ENCODE data around the gene FRMPD2. TPM values are rescaled to one million over a fixed set of nuclear protein-coding genes. Genes with fewer than 3 reads are reported as not detected.
"Not testable (repeated sequence)": the region's sequence is repeated elsewhere in the genome, so short reads cannot be mapped to it uniquely, and the experiment has no call there.

The FRMPD2 gene
- total RNA-seq, 2 donors from 2014 or later = 0.17 TPM; not detected in 1

DNA sequence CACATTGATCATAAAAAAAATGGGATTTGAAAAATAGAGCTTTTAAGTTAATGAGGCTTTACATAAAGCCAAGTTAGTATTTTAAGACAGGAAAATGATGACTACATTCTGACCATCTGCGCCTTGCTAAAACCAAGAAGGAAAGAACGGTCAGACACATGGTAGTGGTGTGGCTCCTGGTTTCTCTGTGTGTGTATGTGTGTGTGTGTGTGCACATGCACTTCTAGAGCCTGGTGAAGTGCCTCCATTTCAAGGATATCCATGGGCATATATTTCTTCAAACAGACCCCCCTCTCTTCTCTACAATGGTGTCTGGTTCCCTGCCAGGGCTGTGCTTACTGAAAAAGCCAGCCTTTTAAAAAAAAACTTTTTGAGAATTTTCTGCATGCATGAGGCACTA is 80.9 kb downstream of the FRMPD2 start:
- no peak overlapping the region for H3K27ac Mint-ChIP-seq
- no peak overlapping the region for H3K4me3 Mint-ChIP-seq
- H3K9me3 ChIP-seq (ENCODE audit: control insufficient read depth, low read length, poor library complexity, severe bottlenecking) = no peaks in the 10 kb centered on the region
- DNase-seq (no peak), ATAC-seq (no peak)
- H3K27me3 Mint-ChIP-seq = peaks cover 16% of the 10 kb centered on the region
- no peaks in the 10 kb centered on the region for H3K4me1 Mint-ChIP-seq
- no peaks in the 10 kb centered on the region for H3K36me3 Mint-ChIP-seq (ENCODE audit: low read depth)

- H3K36me3 Mint-ChIP-seq (ENCODE audit: low read depth) = no peaks in the 10 kb centered on the region
- H3K4me1 Mint-ChIP-seq = no peaks in the 10 kb centered on the region
- no peak overlapping the region for H3K4me3 Mint-ChIP-seq
- no peak overlapping the region for H3K27ac Mint-ChIP-seq
- DNase-seq (no peak), ATAC-seq (no peak)
- H3K9me3 ChIP-seq (ENCODE audit: control insufficient read depth, low read length, poor library complexity, severe bottlenecking) = no peaks in the 10 kb centered on the region
- peaks cover 21% of the 10 kb centered on the region for H3K27me3 Mint-ChIP-seq
These were observed 81.5 kb downstream of the FRMPD2 start for GRCh38 chr10:48192881-48193450.

- no peak for ATAC-seq
- Mint-ChIP-seq H3K36me3 (ENCODE audit: low read depth) (no peaks in the 10 kb centered on the region), H3K27ac (no peak overlapping the region)
These were observed 86.6 kb downstream of the FRMPD2 start for GRCh38 chr10:48187713-48188485.

GRCh38 chr10:48187126-48187525 is 87.4 kb downstream of the FRMPD2 start:
- Mint-ChIP-seq H3K36me3 (ENCODE audit: low read depth) (no peaks in the 10 kb centered on the region), H3K4me1 (peaks cover 4% of the 10 kb centered on the region), H3K27ac (no peak overlapping the region), H3K27me3 (peaks cover 26% of the 10 kb centered on the region), H3K4me3 (no peak overlapping the region)
- no peaks in the 10 kb centered on the region for H3K9me3 ChIP-seq (ENCODE audit: control insufficient read depth, low read length, poor library complexity, severe bottlenecking)
- DNase-seq (no peak), ATAC-seq (no peak)

More at GRCh38 chr10:48187713-48188485, 86.6 kb downstream of the FRMPD2 start:
- H3K27me3 Mint-ChIP-seq = peaks cover 30% of the 10 kb centered on the region
- no peaks in the 10 kb centered on the region for H3K9me3 ChIP-seq (ENCODE audit: control insufficient read depth, low read length, poor library complexity, severe bottlenecking)
- H3K4me1 Mint-ChIP-seq = peaks cover 4% of the 10 kb centered on the region
- no peak overlapping the region for H3K4me3 Mint-ChIP-seq
- DNase-seq = no peak

DNA sequence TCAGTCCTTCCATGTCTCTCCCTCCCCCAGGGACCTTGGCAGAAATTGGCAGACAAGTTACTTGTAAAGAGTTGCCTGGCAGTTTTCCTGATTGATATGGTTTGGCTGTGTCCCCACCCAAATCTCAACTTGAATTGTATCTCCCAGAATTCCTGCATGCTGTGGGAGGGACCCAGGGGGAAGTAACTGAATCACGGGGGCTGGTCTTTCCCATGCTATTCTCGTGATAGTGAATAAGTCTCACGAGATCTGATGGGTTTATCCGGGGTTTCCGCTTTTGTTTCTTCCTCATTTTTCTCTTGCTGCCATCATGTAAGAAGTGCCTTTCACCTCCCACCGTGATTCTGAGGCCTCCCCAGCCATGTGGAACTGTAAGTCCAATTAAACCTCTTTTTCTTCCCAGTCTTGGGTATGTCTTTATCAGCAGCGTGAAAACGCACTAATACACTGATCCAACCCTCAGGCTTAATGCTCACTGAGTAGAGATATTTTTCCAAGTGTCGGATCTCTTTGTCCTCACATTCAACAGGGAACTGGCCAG is 88.2 kb downstream of the FRMPD2 start:
- not testable (repeated sequence) for DNase-seq; H3K4me3 Mint-ChIP-seq; H3K9me3 ChIP-seq (ENCODE audit: control insufficient read depth, low read length, poor library complexity, severe bottlenecking); H3K4me1 Mint-ChIP-seq; ATAC-seq; H3K36me3 Mint-ChIP-seq (ENCODE audit: low read depth); H3K27ac Mint-ChIP-seq
- H3K27me3 Mint-ChIP-seq = peaks cover 26% of the 10 kb centered on the region

GRCh38 chr10:48184224-48184623 is 90.3 kb downstream of the FRMPD2 start:
- peaks cover 26% of the 10 kb centered on the region for H3K27me3 Mint-ChIP-seq
- ATAC-seq (no peak), DNase-seq (no peak)
- H3K4me3 Mint-ChIP-seq = no peak overlapping the region
- no peak overlapping the region for H3K27ac Mint-ChIP-seq
- peaks cover 4% of the 10 kb centered on the region for H3K4me1 Mint-ChIP-seq
- H3K36me3 Mint-ChIP-seq (ENCODE audit: low read depth) = no peaks in the 10 kb centered on the region
- H3K9me3 ChIP-seq (ENCODE audit: control insufficient read depth, low read length, poor library complexity, severe bottlenecking) = no peaks in the 10 kb centered on the region

- H3K27ac Mint-ChIP-seq; H3K9me3 ChIP-seq (ENCODE audit: control insufficient read depth, low read length, poor library complexity, severe bottlenecking); ATAC-seq; H3K4me1 Mint-ChIP-seq; H3K36me3 Mint-ChIP-seq (ENCODE audit: low read depth); H3K4me3 Mint-ChIP-seq; DNase-seq; H3K27me3 Mint-ChIP-seq: not testable (repeated sequence)
These were observed 101.8 kb downstream of the FRMPD2 start for GRCh38 chr10:48172715-48173114.

DNA sequence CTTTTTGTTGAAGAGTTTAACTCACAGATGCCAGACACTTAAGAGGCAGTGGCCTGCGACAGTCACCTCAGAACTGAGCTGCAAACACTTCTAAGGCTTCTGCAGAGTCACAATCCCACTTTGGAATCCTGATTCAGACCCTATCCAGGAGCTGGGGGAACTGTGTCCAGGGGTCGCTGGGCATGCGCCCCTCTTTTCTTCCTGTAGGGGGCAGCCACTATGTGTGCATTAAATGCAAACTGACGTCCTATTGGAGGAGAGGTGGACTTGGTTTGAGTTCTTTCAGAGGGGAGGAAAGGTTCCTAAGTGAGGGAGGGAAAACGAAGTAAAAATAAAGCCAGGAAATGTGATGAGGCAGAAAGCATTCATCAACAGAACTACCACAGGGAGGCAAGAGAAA is 113.8 kb downstream of the FRMPD2 start:
- not testable (repeated sequence) for H3K27ac Mint-ChIP-seq, ATAC-seq, DNase-seq

GRCh38 chr10:48160163-48160562 is 114.3 kb downstream of the FRMPD2 start:
- not testable (repeated sequence) for H3K27ac Mint-ChIP-seq; H3K9me3 ChIP-seq (ENCODE audit: control insufficient read depth, low read length, poor library complexity, severe bottlenecking); H3K4me1 Mint-ChIP-seq; ATAC-seq; H3K36me3 Mint-ChIP-seq (ENCODE audit: low read depth); H3K4me3 Mint-ChIP-seq; H3K27me3 Mint-ChIP-seq; DNase-seq

More for the DNA sequence above, 113.8 kb downstream of the FRMPD2 start:
- not testable (repeated sequence) for H3K4me3 Mint-ChIP-seq; H3K9me3 ChIP-seq (ENCODE audit: control insufficient read depth, low read length, poor library complexity, severe bottlenecking); H3K27me3 Mint-ChIP-seq; H3K4me1 Mint-ChIP-seq; H3K36me3 Mint-ChIP-seq (ENCODE audit: low read depth)

DNA sequence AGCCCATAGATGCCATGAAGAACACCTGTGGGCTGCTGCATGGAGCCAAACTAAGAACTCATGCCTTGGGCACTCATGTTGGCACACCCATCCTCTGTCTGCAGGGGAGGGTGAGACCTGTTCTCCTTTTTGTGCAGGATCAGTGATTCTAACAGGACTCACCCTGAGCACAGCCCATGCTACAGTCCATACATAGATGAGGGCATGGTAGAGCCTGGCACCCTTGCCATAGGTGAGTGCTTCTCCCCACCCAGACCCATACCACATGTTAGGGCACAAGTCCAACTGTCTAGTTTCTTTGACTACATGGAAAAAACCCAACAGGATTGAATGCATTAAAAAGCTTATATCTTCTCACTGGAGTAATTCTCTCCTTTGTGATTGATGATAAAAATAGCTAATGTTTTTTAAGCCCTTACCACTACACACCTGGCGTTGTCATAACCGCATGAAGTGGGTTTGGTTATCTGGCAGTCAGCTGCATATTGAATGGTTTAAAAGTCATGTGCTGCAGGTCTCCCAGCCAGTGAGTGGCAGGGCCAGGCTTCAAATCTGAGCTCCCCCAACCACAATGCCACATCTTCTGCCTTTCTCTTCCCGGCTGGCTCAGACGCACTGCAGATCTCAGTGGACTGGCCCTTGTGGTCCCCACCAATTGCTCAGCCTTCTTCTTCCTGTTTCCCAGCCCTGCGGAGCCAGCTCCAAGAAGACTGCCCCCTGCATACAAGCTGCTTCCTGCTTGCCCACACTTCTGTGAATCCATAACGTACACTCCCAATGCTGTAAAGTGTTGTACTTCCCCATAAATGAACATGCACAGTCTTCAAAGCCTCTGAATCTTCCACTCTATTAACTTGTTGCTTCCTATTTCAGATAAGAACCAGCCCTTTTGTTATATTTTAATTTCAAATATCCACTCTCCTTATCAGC is 120.0 kb downstream of the FRMPD2 start:
- not testable (repeated sequence) for H3K9me3 ChIP-seq (ENCODE audit: control insufficient read depth, low read length, poor library complexity, severe bottlenecking); H3K27me3 Mint-ChIP-seq; H3K27ac Mint-ChIP-seq; H3K4me3 Mint-ChIP-seq; H3K36me3 Mint-ChIP-seq (ENCODE audit: low read depth); ATAC-seq; DNase-seq; H3K4me1 Mint-ChIP-seq

GRCh38 chr10:48147643-48148042 is 126.9 kb downstream of the FRMPD2 start:
- H3K27ac Mint-ChIP-seq; H3K27me3 Mint-ChIP-seq; H3K4me1 Mint-ChIP-seq; ATAC-seq; DNase-seq; H3K4me3 Mint-ChIP-seq; H3K36me3 Mint-ChIP-seq (ENCODE audit: low read depth); H3K9me3 ChIP-seq (ENCODE audit: control insufficient read depth, low read length, poor library complexity, severe bottlenecking): not testable (repeated sequence)

DNA sequence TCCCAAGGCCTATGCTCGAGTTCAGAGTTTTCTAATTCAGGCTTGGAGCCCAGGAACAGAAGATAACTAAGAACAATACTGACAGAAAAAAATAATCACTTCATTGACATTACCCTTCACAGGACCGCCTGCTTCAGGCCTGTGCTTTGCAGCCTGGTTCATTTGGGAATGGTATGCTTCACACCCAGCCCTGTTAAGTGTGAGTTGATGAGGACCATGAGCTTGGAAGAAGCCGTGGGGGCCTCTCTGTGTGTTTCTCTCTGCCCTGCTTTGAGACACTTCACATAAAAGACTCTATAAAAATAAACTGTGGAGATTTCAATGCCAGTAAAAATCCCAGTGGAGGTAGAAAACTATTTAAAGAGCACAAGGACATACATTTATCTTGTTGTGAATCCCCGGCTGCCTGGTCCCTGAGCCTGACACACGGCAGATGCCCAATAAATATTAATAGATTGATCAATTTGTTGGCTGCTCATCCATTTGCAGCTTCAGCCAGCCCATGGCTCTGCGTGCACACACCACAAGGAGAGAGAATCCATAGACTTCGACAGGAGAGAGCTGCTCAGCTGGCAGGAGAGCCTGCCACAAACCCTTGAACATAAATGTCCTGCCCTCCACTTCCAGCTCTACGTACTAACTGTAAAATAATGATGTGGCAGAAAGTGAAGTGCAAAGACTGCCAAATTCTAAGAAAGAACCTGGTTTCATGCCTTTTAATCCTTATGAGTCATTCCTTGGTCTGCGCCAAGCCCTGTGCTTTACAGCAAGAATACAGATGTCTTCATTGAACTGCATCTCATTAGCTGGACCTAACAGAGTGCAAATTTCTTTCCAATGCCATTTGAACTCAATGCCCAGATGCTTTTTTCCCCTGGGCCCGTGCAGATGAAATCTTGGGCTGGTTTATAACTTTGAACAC is 130.5 kb downstream of the FRMPD2 start:
- not testable (repeated sequence) for ATAC-seq, H3K27me3 Mint-ChIP-seq, H3K4me3 Mint-ChIP-seq

More for the DNA sequence above, 130.5 kb downstream of the FRMPD2 start:
- H3K36me3 Mint-ChIP-seq (ENCODE audit: low read depth); H3K27ac Mint-ChIP-seq; H3K9me3 ChIP-seq (ENCODE audit: control insufficient read depth, low read length, poor library complexity, severe bottlenecking); DNase-seq; H3K4me1 Mint-ChIP-seq: not testable (repeated sequence)
